Lung microvascular endothelial cell (primary cell): ENCODE data around the gene FGR. TPM values are rescaled to one million over a fixed set of nuclear protein-coding genes. Genes with fewer than 3 reads are reported as not detected.

Experiments used
- DNase-seq, 2 donors: peaks; one replicate each; pipeline versions ENCODE4 v3.0.0 to v3.0.0-alpha.2; 2010; ENCODE audit warnings: low read depth in 2 of 2
- total RNA-seq: library from RNA; depleted of rRNA; stranded (reverse); fragments of >200 nt; gene quantifications from 2 replicates; pipeline ENCODE4 v1.2.1, GENCODE V29; 2014

FGR gene
- total RNA-seq, 1 donor from 2014 or later = 0.20 TPM

DNA sequence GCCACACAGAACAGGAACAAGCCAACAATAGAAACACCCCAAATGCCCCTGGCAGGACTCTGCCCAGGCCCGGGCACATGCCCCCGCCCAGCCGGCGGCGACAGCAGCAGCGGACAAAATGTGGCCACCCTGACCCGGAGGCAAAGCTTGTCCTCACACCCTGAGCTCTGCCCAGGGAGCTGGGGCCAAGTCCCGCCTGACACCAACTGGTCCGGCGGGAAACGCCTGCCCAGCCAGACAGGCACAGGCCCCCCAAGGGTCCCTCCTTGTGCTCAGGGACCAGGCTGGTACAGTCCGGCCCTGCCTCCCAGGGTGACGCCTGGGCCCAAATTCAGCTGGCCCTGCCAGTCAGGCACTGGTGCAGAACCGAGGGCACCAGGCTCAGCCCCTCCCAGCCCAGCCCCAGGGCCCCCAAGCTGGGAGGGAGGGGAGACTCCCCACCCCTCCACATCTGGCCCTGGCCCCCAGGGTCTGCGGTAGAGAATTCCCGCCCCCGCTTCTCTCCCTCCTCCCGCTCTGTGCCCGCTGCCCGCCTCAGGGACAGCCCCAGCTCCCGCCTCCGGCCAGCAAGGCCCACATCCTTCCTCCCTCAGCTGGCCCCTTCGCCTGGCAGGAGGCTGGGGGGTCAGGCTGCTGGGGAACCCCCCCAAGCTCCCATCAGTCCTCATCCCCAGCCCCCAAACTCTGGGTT is 33.1 kb downstream of the FGR start:
- DNase-seq = peak in 1 of 2 donors; percentile 27

DNA sequence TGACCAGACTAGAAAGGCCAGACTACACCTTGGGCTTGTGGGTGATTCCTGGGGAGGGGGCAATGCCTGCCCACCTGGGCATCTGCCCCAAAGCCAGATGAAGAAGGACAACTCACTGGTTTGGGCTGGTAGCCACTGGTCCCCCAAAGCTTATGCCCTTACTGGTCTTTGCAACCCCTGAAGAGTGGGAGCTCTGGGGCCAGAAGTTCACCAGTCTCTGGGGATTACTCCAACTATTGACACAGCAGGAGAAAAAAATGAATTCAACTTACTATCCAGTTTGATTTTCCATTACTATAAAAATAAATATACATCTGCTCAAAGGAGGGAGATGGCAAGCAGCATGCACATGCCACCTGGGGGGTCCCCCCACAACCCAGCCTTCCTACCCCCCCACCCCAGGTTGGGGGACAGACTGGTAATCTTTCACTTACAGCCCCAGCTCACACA is 33.6 kb downstream of the FGR start:
- DNase-seq = no peak

DNA sequence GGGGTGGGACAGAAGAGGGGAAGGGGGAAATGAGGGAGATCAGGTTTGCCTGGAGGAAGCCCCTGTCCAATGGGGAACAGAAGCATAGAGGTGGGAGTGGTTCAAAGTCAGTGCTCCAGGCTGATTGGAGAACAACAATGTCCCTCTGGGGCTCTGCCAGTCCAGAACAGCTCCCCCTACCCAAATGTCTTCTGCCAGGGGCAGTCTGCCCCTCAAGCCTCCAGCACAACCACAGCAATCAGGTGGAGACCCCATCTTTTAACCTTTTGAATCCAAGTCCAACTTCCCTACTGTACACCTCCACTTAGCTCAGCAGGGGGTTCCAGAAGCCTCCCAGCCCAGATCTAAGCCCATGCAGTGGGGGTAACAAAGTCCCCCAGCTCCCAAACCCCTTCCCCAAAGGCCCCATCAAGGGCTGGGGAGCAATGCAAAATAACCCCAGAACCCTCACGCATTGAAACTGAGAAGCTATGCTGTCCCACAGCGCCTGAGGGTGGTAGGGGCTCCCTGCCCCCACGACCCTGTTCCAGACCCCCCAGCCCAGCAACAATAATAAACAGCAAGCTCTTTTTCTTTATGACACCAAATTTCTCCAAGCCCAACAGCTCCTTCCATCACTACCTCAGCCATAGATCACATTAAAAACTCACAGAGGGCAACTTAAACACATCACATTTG is 34.3 kb downstream of the FGR start:
- DNase-seq = peak; percentile 32 to 59

DNA sequence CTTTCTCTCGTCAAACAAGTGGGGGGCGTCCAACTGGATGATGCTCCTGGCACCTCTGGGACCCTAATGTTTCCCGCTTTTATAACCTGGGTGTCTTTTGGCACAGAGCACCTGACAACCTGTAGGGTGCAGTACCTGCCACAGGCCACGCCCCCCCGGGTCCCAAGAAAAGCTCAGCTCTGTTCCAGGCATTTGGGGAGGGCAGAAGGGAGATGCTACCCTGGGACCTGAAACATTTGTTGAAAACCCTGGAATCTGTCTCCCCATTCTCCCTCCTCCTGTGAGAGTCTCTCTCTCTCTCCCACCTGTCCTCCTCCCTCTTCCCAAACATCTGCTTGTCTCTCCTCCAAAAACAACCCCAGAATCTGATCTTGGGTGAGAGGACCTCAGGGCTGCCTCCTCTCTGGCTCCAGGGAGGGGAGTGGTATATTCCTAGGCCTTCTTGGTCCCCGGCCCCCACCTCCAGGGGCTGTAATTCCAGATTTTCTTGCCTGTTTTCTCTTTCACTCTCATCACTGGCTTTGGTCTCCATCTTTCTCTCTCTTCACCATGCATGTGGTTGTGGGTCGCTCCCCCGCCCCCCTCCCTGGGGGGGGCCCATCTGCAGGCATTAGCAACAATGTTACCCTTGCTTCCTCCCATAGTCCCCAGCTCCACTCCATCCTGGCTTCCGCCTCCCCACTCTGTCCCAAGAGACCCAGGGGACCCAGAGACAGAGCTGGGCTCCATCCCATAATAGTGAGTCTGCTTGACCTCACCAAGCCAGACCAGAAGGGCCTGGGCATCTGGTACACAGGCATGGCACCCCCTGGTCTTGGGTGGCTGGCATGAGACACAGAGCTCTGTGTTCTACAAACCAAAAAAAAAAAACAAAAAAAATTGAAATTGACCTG is 35.1 kb downstream of the FGR start:
- DNase-seq = no peak

DNA sequence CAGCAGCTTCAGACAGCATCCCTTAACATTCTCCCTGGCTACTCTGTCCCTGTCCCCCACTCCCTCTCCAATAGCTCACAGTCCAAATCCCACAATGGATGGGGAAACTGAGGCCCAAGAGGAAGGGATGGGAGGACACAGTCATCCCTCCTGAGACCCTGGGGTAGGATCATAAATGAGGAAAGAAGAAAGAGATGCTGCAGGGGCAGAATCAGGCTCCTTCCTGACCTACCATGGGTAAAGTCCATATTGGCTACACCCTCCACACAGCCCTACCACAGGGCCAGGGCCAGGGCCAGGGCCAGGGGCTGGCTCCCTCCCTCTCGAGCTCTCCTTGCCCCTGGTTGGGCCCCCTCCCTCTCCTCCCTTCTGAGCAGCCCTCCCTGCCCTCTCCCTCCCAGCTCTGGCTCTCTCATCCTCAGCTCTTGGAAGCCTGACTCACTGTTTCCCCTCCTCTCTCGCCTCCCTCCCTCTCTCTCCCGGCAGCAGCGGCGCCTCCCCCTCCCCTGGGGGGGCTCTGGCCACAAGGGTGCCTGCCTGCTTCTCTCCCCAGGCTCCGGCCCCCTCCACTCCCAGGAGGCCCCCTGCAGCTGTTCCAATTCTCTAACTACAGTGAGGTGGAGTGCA is 36.0 kb downstream of the FGR start:
- peak; percentile 80 to 85 for DNase-seq

DNA sequence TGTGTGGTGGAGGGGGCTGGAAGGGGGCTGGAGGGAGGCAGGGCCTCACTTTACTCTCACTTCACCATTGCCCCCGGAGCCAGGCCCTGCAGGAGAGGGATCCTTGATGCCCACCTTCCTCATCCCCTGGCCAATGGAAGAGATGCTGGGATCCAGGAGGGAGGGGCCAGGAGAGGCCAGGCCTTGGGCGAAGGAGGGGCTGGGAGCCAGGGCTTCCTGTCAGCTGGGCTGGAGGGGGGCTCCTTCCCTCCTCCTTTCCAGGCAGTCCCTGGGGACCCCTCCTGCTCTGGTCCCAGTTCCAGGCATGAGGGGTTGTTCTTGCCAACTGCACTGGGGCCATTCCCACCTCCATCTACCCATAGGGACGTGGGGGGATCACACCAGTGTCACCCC is 36.7 kb downstream of the FGR start:
- DNase-seq = no peak

DNA sequence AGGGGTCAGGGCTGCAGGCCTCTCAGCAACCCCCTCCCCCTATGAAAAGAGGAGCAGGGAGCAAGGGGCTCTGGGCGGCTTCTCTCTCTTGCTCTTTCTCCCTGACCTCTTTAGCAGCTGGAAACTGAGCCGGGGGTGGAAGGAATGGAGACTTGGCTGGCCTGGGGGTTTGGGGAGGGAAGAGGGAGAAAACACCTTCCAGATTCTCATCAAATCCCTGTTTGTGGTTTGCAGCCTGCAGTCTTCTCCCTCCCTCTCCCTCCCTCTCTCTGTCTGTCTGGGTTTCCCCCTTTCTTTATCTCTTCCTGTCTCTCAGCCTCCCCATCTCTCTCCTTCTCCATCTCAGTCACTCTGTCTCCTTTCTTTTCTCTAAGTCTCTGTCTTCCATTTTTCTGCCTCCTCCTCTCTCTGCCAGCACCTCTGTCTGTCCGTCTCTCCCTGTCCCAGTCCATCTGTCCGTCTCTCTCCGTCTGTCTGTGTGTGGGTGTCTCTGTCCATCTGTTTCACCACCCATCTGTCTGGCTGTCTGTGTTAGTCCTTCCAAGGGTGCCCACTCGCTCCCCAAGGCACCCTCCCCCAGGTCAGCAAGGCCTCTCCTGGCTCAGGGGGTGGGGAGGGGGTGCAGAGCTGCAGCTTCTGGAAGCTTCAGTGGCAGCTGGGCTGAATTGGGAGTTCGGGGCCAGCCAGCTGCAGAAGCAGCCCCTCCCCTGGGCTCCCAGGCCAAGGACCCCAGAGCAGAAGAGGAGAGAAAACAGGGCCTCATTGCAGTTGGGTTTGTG is 37.3 kb downstream of the FGR start:
- no peak for DNase-seq

DNA sequence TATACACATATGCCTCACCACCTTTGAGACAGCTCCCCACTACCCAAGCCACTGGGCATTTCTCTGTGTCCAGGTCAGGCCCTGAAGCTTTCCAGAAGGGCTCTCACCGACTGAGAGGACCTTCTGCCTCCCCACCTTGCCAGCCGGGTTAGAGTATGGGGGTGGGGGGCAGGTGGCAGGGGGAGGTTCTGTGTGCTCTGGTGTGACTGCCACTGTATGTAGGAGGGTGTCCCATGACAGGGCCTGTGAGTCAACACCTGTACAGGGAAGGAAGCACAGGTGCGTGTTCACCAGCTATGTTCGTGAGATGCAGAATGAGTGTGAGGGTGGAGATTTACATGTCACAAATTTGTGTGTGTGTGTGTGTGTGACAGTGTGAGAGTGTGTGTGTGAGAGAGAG is 38.0 kb downstream of the FGR start:
- DNase-seq = no peak

DNA sequence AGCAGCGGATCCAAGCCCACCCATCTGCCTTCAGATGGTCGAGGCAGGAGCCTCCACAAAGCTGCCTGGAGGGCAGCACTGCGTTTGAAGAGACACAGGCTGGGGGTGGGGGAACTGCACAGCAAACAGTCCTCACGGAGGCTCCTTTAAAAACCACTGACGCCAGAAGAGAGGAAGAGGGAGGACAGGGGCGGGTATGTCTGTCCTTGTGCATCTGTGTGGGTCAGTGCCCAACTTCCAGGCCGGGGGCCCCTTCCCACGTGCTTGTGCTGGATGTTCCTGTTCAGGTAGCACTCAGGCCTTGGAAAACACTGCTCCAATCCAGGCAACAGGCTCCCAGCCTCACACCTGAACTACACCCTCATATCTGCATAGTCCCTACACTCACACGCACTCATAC is 38.7 kb downstream of the FGR start:
- no peak for DNase-seq

DNA sequence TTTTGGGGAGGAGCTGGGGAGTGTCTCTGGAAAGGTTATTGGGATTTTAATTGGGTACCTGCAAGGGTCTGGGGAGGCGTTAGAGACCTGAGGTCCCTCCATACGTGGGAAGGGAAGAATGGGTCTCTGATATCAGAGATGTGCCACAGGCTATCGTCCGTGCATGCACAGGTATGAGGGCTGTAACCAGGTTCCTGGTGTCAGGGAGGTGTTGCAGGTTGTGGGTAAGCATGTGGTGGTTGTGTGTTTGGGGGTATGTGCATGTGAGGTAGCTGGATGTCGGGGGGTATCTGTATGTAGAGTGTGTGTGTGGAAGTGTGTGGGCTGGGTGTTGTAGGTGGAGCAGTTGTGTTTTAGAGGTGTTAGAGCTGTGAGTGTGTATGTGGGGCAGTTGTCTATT is 39.4 kb downstream of the FGR start:
- no peak for DNase-seq

DNA sequence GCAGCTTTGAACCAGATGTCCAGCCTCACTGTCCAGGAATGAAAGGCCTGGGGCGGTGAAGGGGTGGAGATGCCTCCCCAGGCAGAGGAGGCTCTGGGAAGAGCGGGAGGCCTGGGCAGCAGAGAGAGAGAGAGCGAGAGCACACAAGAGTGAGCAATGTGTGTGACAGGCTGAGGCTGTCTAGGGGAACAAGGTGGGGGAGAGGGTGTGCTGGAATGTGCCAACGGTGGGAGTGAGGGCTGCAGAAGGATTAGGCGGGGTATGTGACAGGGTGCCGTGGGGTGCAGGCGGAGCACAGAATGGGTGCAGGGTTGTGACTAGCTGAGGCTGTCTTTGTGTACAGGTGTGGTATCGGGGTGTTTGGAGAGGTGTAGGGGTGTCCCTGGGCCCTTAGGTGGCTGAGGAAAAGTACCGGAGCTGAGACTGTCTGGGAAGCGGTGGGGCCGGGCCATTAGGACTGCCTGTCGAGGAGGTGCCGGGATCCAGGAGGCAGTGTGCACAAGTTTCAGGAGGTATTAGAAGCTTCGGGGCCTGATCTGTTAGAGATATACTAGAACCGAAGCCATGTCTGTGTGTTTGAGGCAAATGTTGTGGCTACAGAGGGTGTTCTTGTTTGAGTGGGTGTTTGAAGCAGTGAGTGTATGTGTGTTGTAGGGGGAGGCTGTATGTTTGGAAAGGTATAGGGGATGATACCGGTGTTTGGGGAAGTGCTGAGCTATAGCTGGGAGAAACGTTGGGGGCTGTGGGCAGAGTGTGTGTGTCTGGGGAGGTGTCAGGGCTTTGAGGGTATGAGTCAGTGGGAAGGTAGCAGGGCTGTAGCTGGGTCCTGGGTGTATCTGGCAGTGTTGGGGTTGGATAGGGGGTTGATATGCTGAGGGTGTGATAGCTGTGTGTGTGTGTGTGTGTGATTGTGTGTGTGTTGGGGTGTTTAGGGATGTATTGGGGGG is 40.1 kb downstream of the FGR start:
- no peak for DNase-seq

DNA sequence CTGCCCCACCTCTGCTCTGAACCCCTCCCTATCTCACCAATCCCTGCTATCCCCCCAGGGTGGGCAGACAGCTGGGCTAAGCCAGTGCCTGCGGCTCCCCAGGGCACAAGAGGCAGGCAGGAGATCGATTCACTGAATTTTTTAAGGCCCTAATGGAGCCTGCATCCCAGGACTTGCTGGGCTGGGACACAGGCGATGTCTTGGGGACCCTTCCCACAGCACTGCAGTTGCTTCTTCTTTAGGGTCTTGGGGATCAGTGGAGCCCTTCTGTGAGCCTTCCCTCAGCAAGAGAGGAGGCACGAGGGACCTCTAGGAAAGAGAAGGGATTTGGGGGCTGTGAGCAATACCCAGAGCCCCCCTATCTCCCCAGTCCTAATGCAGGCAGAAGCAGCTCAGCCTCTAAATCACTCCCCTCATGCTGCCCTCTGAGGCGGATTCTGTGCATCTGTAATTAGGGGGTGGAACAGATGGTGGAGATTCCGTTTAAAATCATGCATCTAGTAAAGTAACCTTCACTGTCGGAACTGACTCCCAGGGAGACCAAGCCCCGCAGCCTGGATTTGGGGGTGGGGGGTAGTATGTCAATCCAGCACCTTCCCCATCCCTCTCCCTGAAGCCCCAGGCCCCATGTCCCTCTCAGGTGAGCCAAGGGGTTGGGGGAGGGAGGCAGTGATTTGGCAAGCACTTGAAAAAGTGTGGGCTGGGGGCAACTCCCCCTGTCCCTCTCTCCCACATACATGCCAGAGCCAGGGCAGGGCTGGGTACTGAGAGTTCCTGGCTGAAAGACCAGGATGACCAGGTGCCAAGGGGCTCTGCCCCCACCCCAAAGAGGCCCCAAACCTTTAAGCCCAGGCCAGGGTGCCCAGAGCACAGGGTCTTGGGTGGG is 41.1 kb downstream of the FGR start:
- DNase-seq = no peak

DNA sequence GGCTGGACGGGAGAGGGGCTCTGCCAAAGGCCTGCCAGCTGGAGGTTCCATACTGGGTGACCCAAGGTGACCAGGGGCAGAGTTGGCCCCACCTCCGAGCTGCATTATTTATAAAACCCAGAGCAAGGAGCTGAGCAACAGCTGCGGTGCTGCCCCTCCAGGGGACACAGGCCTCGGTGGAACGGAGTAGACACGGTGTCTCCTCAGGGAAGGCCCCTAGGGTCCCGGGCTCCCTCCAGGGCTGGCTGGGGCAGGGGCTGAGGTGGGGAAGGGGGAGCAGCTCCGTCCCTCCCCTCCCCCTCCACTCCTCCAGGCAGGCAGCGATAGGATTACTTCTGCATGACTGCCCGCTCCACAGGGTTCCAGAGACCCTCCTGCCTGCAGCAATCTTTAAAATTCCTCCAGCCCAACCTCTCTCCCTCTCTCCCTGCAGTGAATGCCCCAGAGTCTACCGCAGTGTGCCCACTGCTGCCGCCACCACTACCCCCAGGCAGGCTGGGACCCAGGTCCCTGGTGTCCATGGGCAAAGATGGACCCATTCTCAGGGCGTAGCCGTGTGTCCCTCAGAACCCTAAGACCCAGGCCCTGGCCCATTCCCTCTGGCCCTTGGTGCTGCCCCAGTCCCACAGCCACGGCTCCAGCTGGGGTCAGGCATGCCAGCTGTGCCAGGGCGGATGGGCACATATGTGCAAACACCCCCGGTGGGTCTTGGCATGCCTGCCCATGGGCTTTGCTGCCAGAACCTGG is 41.9 kb downstream of the FGR start:
- no peak for DNase-seq

DNA sequence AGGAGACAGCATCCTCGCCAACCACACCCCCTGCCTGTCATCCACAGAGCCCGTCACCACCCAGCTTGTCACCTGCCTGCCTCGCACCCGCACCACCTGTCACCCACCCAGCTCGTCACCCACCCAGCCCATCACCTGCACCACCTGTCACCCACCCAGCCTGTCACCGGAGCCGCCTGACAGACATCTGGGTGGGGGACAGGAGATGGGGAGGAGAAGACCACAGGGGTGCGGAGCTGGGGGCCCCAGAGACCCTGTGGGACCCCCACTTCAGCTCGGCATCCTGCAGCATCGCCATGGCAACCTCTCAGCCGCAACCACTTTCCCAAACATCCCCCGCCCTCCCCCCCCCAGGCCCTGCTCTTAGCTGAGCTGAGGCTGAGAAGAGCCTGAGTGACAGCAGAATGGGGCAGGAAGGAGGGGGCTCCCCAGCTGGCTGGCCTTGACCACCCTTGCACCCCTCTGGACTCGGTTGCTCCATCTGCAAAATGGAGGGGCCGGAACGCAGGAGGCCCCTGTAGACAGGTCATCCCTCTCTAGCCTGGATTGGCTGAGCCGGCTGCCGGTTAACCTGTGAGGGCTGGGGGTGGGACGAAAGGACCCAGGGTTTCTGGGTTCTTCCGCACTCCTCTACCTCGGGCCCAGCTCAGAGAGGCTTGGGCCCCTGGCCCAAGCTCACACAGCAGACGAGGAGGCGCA is 42.6 kb downstream of the FGR start:
- DNase-seq = no peak

DNA sequence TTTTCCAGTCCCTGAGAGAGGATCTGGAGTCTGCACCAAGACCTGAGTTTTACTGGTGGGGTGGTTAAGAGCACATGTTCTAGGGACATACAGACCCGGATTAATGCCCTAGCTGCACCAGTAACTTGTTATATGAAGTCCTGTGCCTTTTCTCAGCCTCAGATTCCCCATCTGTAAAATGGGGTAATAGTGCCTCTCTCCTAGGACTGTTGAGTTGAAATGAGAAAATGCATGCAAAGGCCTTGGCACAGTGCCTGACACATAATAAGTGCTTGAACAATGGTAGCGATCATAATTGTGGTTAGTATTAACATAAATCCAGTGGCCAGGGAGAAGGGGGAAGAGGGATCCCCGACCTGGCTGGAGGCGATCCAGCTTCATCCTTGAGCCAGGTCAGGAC is 43.4 kb downstream of the FGR start:
- DNase-seq = peak; percentile 63 to 64

DNA sequence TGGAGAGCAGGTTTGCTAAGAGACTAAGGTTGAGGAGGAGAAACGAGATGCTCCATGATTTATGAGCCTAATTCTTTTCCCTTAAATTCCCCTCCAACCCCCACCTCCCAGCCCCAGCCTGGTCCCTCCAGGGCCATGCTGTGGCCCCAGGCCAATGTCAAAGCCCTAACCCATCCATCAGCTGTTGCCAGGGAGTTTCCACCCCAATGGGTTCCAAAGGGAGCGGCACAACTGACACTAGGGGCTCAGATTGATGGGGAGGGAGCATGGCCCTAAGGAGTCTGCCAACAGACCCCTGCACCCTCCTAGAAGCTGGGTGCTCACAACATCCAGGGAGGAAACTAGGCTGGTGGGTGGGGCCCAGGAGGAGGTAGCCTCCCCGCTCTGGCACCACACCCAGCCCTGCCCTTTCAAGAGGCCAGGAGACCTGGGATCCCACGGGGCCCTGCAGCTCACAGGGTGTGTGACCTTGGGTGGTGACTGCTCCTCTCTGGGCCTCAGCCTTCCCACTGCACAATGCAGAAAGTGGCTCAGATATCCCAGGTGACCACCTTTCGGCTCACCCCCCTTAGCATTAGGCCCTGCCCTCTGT is 44.0 kb downstream of the FGR start:
- DNase-seq = no peak

DNA sequence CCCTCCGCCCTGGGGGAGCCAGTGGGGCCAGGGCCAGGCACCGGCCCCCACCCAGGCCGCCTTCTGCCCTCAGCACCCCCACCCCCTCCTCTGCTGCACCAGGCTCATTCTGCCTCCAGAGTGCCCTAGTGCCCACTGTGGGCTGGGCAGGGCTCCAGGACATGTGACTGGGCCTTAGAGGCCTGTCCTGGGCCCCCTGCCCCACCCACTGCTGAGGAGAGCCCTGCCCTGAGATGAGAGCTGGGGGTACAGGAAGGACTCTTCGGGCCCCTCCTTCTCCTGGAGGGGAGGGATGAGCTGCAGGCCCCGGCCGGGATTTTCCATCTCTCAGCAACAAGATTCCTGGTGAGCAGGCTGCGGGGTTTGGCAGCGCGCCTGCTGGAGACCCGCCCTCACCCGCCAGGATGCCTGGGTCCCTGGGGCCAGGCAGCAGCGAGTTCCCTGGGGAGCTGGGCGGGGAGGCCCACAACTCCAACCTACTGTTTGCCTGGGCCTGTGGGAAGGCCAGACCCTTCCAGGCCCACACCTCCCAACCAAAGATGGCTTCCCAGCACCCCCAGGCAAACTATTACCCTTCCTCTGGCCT is 45.1 kb downstream of the FGR start:
- peak; percentile 36 to 50 for DNase-seq
